NCI-H128 (cell line): ENCODE data around the gene IFITM2.
"Not testable (repeated sequence)": the region's sequence is repeated elsewhere in the genome, so short reads cannot be mapped to it uniquely, and the experiment has no call there.

Experiments used
- DNase-seq: peaks from one replicate; lab custom pipeline; 2025; ENCODE audit not compliant: unreplicated experiment; lab: John Stamatoyannopoulos, UW

IFITM2 gene

GRCh38 chr11:281486-282161 is 26.0 kb upstream of the IFITM2 start:
- DNase-seq = no peak

GRCh38 chr11:282171-282570 is 25.4 kb upstream of the IFITM2 start:
- DNase-seq = no peak

- no peak for DNase-seq
Observed at GRCh38 chr11:282630-283360, 24.8 kb upstream of the IFITM2 start.

- no peak for DNase-seq
Observed at GRCh38 chr11:283405-284104, 24.1 kb upstream of the IFITM2 start.

- DNase-seq = no peak
Observed at GRCh38 chr11:284105-285020, 23.3 kb upstream of the IFITM2 start.

GRCh38 chr11:285021-285893 is 22.4 kb upstream of the IFITM2 start:
- no peak for DNase-seq

GRCh38 chr11:285894-286220 is 21.8 kb upstream of the IFITM2 start:
- DNase-seq = no peak

GRCh38 chr11:286977-287820 is 20.4 kb upstream of the IFITM2 start:
- not testable (repeated sequence) for DNase-seq

- DNase-seq = no peak
Observed at GRCh38 chr11:287821-288477, 19.7 kb upstream of the IFITM2 start.

- DNase-seq = no peak
Observed at GRCh38 chr11:288478-289397, 18.9 kb upstream of the IFITM2 start, which contains the start of gene PGGHG. PGGHG (plus strand) TSS chr11:289126; CDS start chr11:289817, 691 bp downstream.

GRCh38 chr11:289398-289711 is 18.3 kb upstream of the IFITM2 start:
- no peak for DNase-seq

- no peak for DNase-seq
Observed at GRCh38 chr11:289712-290620, 17.6 kb upstream of the IFITM2 start.

- no peak for DNase-seq
Observed at GRCh38 chr11:290621-291231, 16.9 kb upstream of the IFITM2 start.

- DNase-seq = no peak
Observed at GRCh38 chr11:291281-292210, 16.1 kb upstream of the IFITM2 start.
